ENCODE measurements around the gene CACNA2D2.

CACNA2D2 gene

DNA sequence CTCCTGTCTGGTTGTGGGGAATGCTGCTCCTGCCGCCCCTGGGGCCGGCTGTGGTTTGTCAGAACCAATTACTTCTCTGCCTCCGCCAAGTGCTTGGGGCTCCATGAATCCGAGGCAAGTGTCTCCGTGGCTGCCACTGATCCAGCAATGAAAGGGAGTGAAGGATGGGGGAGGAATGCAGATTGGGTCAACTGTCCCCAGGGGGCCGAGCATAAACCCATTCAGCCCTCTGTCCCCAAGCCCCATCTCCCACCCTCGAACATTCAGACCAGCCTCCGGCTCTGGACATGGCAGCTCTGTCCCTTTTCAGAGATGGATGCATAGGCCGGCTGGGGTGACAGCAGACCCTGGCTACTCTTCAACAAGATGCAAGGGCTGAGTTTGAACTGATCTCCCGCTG is 35.5 kb downstream of the CACNA2D2 start:
- H3K4me3 ChIP-seq (replicated peaks; ENCODE audit: low read depth, low read length): no peak overlapping the region
- TF ChIP-seq, protein P1, sequence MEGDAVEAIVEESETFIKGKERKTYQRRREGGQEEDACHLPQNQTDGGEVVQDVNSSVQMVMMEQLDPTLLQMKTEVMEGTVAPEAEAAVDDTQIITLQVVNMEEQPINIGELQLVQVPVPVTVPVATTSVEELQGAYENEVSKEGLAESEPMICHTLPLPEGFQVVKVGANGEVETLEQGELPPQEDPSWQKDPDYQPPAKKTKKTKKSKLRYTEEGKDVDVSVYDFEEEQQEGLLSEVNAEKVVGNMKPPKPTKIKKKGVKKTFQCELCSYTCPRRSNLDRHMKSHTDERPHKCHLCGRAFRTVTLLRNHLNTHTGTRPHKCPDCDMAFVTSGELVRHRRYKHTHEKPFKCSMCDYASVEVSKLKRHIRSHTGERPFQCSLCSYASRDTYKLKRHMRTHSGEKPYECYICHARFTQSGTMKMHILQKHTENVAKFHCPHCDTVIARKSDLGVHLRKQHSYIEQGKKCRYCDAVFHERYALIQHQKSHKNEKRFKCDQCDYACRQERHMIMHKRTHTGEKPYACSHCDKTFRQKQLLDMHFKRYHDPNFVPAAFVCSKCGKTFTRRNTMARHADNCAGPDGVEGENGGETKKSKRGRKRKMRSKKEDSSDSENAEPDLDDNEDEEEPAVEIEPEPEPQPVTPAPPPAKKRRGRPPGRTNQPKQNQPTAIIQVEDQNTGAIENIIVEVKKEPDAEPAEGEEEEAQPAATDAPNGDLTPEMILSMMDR (IDR thresholded peaks at IDR 0.05; ENCODE audit: low read depth, low read length, missing control alignments): no peak
- DNase-seq (ENCODE audit: extremely low read depth, low read depth): no peak

DNA sequence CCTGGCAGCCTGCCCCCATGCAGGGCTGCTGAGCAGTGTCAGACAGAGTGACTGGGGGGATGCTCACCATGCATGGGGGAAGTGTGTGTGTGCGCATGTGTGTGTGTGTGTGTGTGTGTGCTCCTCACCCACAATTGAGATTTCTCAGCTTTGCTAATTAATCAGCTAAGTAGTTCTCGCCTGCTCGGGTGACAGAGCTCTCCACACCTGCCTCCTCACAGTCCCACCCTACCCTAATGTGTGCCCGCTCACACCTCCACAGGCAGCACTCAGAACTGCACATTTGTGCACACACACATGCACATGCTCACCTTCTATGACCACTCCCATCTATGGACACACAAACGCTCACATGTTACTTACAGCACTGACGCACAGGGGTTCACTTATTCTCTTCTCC is 37.3 kb downstream of the CACNA2D2 start:
- TF ChIP-seq, protein P1 (IDR thresholded peaks at IDR 0.05; ENCODE audit: low read depth, low read length, missing control alignments): no peak
- H3K4me3 ChIP-seq (replicated peaks; ENCODE audit: low read depth, low read length): no peak overlapping the region
- DNase-seq (ENCODE audit: extremely low read depth, low read depth): no peak

DNA sequence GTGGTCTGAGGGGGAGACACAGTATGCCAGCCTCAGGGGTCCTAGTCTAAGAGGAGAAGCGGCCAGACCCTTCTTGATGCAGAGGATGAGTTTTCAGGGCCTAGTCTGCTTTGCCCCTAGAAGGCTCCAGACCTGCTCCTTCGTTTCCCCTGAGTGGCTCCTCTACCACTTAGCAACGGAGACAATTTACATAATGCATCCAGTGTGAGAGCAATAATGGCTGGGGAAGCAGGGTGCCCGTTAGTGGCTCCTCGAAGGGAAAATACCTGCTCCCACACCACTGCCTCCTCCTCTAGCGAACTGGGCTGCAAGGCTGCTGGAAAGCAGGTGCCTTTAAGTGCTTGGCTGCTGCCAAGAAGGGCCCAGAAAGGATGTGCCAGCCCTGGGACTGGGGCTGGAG is 38.9 kb downstream of the CACNA2D2 start:
- H3K4me3 ChIP-seq (replicated peaks; ENCODE audit: low read depth, low read length): no peak overlapping the region
- TF ChIP-seq, protein P1 (IDR thresholded peaks at IDR 0.05; ENCODE audit: low read depth, low read length, missing control alignments): no peak
- no peak for DNase-seq (ENCODE audit: extremely low read depth, low read depth)

DNA sequence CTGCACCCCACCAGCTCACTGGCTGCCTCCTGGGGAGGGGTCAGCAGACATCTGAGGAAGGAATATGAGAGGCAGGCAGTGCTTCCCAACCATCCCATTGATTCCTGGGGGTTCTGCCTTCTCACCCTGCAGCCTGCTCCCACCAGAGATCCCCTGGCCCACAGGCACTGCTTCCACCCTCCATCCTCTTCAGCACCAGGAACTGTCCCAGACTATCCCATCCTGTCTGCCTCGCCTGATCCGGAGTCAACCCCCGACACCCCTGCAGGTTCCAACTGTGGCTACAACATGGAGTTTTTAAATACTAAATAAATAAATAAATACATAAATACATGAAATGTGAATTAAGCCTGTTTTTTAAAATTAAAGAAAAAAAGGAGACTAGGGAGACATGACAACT is 43.6 kb downstream of the CACNA2D2 start:
- TF ChIP-seq, protein P1 (IDR thresholded peaks at IDR 0.05; ENCODE audit: low read depth, low read length, missing control alignments): no peak
- DNase-seq (ENCODE audit: extremely low read depth, low read depth): no peak
- H3K4me3 ChIP-seq (replicated peaks; ENCODE audit: low read depth, low read length): no peak overlapping the region

DNA sequence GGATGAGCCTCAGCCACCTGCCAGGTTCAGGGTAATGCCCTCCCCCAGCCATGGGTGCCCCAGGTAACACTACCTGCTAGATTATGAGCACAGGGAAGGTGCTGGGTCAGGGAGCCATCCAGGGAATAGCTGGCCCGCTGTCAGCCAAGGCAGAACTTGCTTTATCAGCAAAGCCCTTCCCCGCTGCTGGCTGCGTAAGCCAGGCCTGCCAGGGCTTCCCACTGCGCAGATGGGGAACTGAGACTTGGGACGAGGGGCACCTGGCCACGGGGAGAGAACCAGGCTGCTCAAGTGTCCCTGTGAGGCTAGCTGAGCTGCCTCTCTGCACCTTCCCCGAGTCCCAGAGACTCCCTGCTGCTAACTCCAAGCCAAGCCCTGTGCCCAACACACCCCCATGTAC is 45.4 kb downstream of the CACNA2D2 start:
- H3K4me3 ChIP-seq (replicated peaks; ENCODE audit: low read depth, low read length): no peak overlapping the region
- no peak for DNase-seq (ENCODE audit: extremely low read depth, low read depth)

DNA sequence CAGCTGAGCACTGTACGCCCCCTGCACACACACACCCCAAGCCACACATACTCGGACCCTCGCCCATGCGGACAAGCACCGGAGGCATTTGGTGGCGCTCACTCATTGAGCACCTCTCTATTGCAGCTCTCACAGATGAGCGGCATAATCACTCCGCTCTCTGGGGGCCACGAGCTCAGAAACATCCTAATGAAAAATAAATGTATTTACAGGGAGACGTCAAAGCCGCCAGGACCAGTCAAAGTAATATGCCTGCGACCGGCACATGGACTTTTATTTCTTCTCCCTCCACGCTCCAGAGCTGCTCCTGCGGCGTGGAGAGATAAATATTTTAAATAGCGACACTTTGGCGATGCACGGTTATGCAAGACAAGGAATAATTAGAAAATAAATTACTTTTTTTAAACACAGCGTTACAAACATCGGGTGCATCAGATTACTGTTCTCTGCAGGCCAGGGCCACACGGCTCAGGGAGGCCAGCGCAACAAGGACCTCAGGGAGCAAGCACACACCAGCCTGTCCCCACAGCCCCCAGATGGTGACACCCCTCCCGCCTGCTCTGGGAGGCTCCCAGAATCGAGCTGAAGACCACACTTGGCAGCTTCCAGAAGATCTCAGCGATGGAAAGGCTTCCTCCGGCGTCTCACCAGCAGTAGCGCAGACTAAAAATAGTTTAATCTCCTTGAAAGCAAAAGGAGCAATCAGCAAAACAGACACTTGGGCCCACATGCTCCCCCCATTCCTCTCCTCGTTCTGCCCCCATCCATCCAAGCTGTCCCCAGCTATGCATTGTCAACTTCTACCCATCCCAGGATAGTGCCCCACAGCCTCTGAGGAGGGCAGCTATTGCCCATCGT is 48.0 kb downstream of the CACNA2D2 start:
- H3K4me3 ChIP-seq (replicated peaks; ENCODE audit: low read depth, low read length): no peak overlapping the region
- TF ChIP-seq, protein P1 (IDR thresholded peaks at IDR 0.05; ENCODE audit: low read depth, low read length, missing control alignments): no peak
- DNase-seq (ENCODE audit: extremely low read depth, low read depth): no peak

More for the DNA sequence above, 45.4 kb downstream of the CACNA2D2 start:
- TF ChIP-seq, protein P1 (IDR thresholded peaks at IDR 0.05; ENCODE audit: low read depth, low read length, missing control alignments): no peak
